H1 (cell line): Measurements from ENCODE around the gene C5AR2. TPM values are rescaled to one million over a fixed set of nuclear protein-coding genes. Genes with fewer than 3 reads are reported as not detected.

Experiments used
- ASH2L ChIP-seq: fragments of 200-600, 300-600 bp; sonication (generic); IDR thresholded peaks from one replicate; pipeline ENCODE4 v1.7.1; 2017; ENCODE audit warnings: low read length
- BACH1 ChIP-seq: IDR thresholded peaks from 2 replicates; pipeline ENCODE4 v1.6.1; 2012; ENCODE audit warnings: low read length, improper control_type of control experiment
- BCL11A ChIP-seq, 2 experiments: IDR thresholded peaks; one replicate each; pipeline ENCODE4 v1.6.1; 2011; ENCODE audit warnings: low read depth in 2 of 2, low read length in 2 of 2, mild to moderate bottlenecking in 2 of 2
- BRCA1 ChIP-seq: IDR thresholded peaks from 2 replicates; pipeline ENCODE4 v1.6.1; 2012; ENCODE audit warnings: low read depth, low read length, improper control_type of control experiment
- CEBPB ChIP-seq: IDR thresholded peaks from 2 replicates; pipeline ENCODE4 v1.6.1; 2012; ENCODE audit warnings: low read depth, low read length
- EGR1 ChIP-seq: IDR thresholded peaks from 2 replicates; pipeline ENCODE4 v1.6.1; 2011; ENCODE audit warnings: low read depth, low read length, borderline replicate concordance
- EP300 ChIP-seq, 2 experiments: IDR thresholded peaks; 1 replicate in 1 of 2; 2 replicates in 1 of 2; pipeline ENCODE4 v1.6.1; 2011 to 2012; ENCODE audit warnings: low read depth in 2 of 2, low read length in 2 of 2, mild to moderate bottlenecking in 2 of 2, borderline replicate concordance in 1 of 2, inconsistent platforms in 1 of 2, moderate library complexity in 1 of 2
- EZH2 ChIP-seq: fragments of 200-600 bp; sonication (generic); IDR thresholded peaks from 2 replicates; pipeline ENCODE4 v1.7.1; 2012; ENCODE audit warnings: low read depth, mild to moderate bottlenecking, moderate library complexity, low read length, inconsistent platforms; ENCODE audit not compliant: severe bottlenecking
- JUN ChIP-seq: IDR thresholded peaks from 2 replicates; pipeline ENCODE4 v1.6.1; 2011; ENCODE audit warnings: low read depth, mild to moderate bottlenecking, improper control_type of control experiment, low read length
- JUND ChIP-seq: IDR thresholded peaks from 2 replicates; pipeline ENCODE4 v1.6.1; 2011; ENCODE audit warnings: mild to moderate bottlenecking, improper control_type of control experiment, low read length
- KDM4A ChIP-seq: IDR thresholded peaks from one replicate; pipeline ENCODE4 v1.7.1; 2012; ENCODE audit warnings: low read depth, mild to moderate bottlenecking, moderate library complexity, low read length, inconsistent platforms; ENCODE audit not compliant: severe bottlenecking
- MAFK ChIP-seq: IDR thresholded peaks from 2 replicates; pipeline ENCODE4 v1.6.1; 2012; ENCODE audit warnings: low read depth, mild to moderate bottlenecking, improper control_type of control experiment, low read length
- PHF8 ChIP-seq: fragments of 200-600 bp; sonication (generic); conservative IDR thresholded peaks from 2 replicates; pipeline ENCODE4 v1.7.1; 2012; ENCODE audit warnings: low read depth, mild to moderate bottlenecking, inconsistent platforms, low read length, moderate library complexity
- POLR2A ChIP-seq, 2 experiments: IDR thresholded peaks; 1 replicate in 1 of 2; 2 replicates in 1 of 2; pipeline ENCODE4 v1.6.1; 2011; ENCODE audit warnings: low read depth in 2 of 2, low read length in 2 of 2, mild to moderate bottlenecking in 2 of 2; ENCODE audit errors: control extremely low read depth in 1 of 2
- POLR2AphosphoS5 ChIP-seq: IDR thresholded peaks from 2 replicates; pipeline ENCODE4 v1.6.1; 2011; ENCODE audit warnings: low read depth, low read length
- RAD21 ChIP-seq, 2 experiments: IDR thresholded peaks in 1 of 2; conservative IDR thresholded peaks in 1 of 2; 2 replicates each; pipeline ENCODE4 v1.6.1; 2011; ENCODE audit warnings: low read depth in 2 of 2, low read length in 2 of 2, improper control_type of control experiment in 1 of 2, inconsistent platforms in 1 of 2, mild to moderate bottlenecking in 1 of 2, moderate library complexity in 1 of 2
- RBBP5 ChIP-seq: IDR thresholded peaks from 2 replicates; pipeline ENCODE4 v1.7.1; 2012; ENCODE audit warnings: low read depth, mild to moderate bottlenecking, inconsistent platforms, low read length, moderate library complexity, borderline replicate concordance
- RFX5 ChIP-seq: IDR thresholded peaks from 2 replicates; pipeline ENCODE4 v1.6.1; 2011; ENCODE audit warnings: low read depth, low read length, improper control_type of control experiment, borderline replicate concordance
- SIRT6 ChIP-seq: IDR thresholded peaks from one replicate; pipeline ENCODE4 v1.7.1; 2012; ENCODE audit warnings: low read length, inconsistent platforms
- SIX5 ChIP-seq: IDR thresholded peaks from 2 replicates; pipeline ENCODE4 v1.6.1; 2011; ENCODE audit warnings: mild to moderate bottlenecking, low read depth, low read length
- SP1 ChIP-seq: IDR thresholded peaks from 2 replicates; pipeline ENCODE4 v1.6.1; 2011; ENCODE audit warnings: low read depth, low read length
- SP4 ChIP-seq: IDR thresholded peaks from 2 replicates; pipeline ENCODE4 v1.6.1; 2012; ENCODE audit warnings: low read length, inconsistent platforms
- TCF12 ChIP-seq: IDR thresholded peaks from 2 replicates; pipeline ENCODE4 v1.6.1; 2011; ENCODE audit warnings: low read depth, mild to moderate bottlenecking, low read length
- polyA plus RNA-seq, 7 experiments: library from polyadenylated mRNA; depleted of rRNA in 3 of 7; stranded (reverse) in 5 of 7; unstranded in 2 of 7; fragments of >200 nt in 5 of 7; fragments of 200-250 nt in 2 of 7; gene quantifications; 1 replicate in 5 of 7; 2 replicates in 1 of 7; 4 replicates in 1 of 7; pipeline versions ENCODE4 v1.2.1 to v1.2.3, GENCODE V29; 2011 to 2013; ENCODE audit warnings: missing spikeins in 2 of 7, mixed read lengths in 2 of 7
- total RNA-seq: library from RNA; stranded (reverse); fragmentation: NEBNext Ultra II Directional; extraction: Animal tissue kit (Norgen Biotek cat#: 25700); gene quantifications from 2 replicates; pipeline ENCODE4 v1.2.1, GENCODE V29; 2021
- TF ChIP-seq, protein P1 (sequence below): IDR thresholded peaks from 2 replicates; pipeline ENCODE4 v1.6.1; 2011; ENCODE audit warnings: low read depth, mild to moderate bottlenecking, low read length; ENCODE audit not compliant: insufficient read depth

The C5AR2 gene
- total and polyA plus RNA-seq, 2 of the 8 experiments (the other 6 are each of a cell fraction or from before 2014, with no cell fraction given): 0.08 to 0.15 TPM

DNA sequence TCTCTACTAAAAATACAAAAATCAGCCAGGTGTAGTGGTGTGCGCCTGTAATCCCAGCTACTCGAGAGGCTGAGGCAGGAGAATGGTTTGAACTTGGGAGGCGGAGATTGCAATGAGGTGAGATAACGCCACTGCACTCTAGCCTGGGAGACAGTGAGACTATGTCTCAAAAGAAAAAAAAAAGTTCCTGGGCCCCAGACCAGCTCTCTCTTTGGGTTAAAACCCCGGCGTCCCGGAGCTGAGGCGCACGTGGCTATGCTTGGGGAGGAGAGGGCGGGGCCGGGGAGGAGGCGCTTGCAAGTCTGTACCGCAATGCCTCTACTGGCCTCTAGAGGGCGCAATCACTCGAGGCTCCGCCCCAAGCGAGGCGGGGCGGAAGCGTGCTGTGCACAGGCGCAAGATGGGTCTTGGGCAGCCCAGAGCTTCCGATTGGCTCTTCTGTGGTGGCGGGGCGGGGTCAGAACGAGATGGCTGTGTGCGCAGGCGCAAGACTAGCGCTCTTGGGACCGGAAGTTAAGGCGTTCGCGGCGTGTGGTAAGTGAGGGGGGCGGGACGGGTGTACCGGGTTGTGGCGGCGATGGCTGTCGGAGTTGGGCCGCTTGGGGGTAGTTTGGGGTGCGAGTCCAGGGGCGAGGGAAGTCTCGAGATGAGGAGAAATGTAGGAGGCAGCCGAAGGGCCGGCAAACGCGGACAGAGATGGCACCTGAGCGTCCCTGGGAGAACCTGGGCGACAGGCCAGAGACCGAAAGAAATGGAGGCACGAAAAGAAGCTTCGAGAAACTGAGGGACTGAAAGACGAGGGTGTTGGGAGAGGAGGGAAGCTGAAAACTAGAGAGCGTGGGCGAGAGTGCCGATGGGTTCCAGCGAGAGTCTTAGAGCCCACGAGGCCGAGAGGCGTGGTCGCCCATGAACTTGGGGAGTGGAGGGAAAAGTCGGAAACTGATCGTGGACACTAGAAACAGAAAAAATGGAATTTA lies 17.1 kb downstream of the C5AR2 start, which contains the start of gene DHX34 (continued):
- TF ChIP-seq JUND (0 out of 2 replicates have a peak, but pooled peaks have one; percentile 51), EP300 (IDR thresholded peaks at IDR 0.05; ENCODE audit: borderline replicate concordance in 1 of 2, low read depth in 2 of 2, low read length in 2 of 2) (0 out of 3 replicates have a peak, but pooled peaks of 1 of the 2 experiments have one; percentile 13), EZH2 (no peak), PHF8 (peak; percentile 86), RBBP5 (no peak), POLR2A (IDR thresholded peaks at IDR 0.05; ENCODE audit: control extremely low read depth in 1 of 2, low read depth in 2 of 2, low read length in 2 of 2) (peak in 1 of 2 experiments; percentile 69; a peak in 2 of 3 replicates), SP4 (peak; percentile 95), SIRT6 (no peak), ASH2L (peak; percentile 32), BACH1 (no peak), SIX5 (no peak), SP1 (peak; percentile 88), MAFK (no peak), TCF12 (no peak), JUN (no peak), BCL11A (IDR thresholded peaks at IDR 0.05; ENCODE audit: low read depth in 2 of 2, low read length in 2 of 2) (no peak), CEBPB (no peak), RAD21 (IDR thresholded peaks at IDR 0.05 in 1 of 2, conservative IDR thresholded peaks at IDR 0.05 in 1 of 2; ENCODE audit: low read depth in 2 of 2, low read length in 2 of 2) (peak in 1 of 2 experiments; percentile 37; a peak in 2 of 4 replicates), BRCA1 (no peak), RFX5 (peak; percentile 31; the same call in 1 of the 2 replicates), EGR1 (no peak), KDM4A (peak; percentile 27), POLR2AphosphoS5 (peak; percentile 75; the same call in 1 of the 2 replicates)
- TF ChIP-seq, protein P1, sequence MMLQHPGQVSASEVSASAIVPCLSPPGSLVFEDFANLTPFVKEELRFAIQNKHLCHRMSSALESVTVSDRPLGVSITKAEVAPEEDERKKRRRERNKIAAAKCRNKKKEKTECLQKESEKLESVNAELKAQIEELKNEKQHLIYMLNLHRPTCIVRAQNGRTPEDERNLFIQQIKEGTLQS: no peak
